ENCODE measurements around the gene NMU.
"Not testable (repeated sequence)": the region's sequence is repeated elsewhere in the genome, so short reads cannot be mapped to it uniquely, and the experiment has no call there.

Gene NMU, protein sequence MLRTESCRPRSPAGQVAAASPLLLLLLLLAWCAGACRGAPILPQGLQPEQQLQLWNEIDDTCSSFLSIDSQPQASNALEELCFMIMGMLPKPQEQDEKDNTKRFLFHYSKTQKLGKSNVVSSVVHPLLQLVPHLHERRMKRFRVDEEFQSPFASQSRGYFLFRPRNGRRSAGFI

DNA sequence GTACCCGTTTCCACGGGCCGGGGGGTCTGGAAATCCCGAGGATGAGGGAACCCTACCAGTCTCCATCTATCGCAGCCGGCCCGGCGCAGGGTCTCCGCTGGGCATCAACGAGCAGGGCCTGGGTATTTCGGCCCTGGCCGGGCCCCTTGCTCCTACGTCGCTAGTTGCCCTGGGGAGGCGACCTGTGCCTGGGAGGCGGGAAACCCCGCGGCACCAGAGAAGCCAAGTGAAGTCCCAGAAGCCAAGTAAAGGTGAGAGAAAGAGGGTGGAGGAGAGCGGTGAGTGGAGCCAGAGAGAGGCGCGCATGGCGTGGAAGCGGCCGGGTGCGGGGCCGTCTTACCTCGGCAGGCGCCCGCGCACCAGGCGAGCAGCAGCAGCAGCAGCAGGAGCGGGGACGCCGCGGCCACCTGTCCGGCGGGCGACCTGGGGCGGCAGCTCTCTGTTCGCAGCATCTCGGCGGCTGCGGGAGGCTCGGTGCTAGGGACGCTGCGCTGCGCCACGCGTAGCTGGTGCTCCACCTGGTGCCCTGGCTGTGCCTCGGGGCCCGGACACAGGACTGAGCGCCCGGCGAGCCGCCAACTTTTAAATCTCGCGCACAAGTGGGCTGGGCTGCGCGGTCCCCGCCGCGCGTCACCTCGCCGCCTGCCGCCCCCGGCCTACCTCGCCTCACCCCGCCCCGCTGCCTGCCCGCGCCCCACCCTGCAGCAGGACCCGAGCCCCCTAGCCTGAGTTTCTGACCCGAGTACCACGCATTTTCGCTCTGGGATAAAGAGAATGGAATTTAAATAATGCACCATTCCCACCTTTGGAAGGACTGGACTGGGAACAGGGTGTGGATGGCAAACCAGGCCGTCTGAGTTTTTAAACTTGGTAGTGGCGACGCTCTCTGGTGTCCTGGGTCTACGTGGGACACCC lies at the start of gene NMU:
NMU (minus strand) TSS at position 558 of the 915 bp plus-strand sequence; CDS start at position 452, 106 bp downstream.
- DNase-seq = peak; percentile 8

DNA sequence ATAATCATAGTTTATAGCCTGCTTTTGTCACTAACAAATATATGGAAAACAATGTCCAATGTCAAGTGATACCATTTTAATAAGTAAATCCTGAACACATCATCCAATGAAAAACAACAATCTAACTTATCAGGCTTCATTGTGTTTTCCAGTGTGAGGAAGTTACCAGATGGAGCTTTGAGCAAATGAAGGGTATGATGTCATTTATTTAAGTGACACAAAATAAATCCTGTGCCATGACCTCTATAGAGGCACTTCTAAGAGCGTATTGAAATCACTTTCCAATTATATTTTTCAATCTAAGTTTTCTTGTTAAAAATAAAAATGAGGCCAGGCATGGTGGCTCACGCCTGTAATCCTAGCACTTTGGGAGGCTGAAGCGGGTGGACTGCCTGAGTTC lies 48.2 kb upstream of the NMU start:
- no peak for DNase-seq

DNA sequence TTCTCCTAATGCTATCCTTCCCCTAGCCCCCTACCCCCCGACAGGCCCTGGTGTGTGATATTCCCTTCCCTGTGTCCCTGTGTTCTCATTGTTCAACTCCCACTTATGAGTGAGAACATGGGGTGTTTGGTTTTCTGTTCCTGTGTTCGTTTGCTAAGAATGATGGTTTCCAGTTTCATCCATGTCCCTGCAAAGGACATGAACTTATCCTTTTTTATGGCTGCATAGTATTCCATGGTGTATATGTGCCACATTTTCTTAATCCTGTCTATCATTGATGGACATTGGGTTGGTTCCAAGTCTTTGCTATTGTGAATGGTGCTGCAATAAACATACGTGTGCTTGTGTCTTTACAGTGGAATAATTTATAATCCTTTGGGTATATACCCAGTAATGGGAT lies 46.7 kb upstream of the NMU start:
- not testable (repeated sequence) for DNase-seq

DNA sequence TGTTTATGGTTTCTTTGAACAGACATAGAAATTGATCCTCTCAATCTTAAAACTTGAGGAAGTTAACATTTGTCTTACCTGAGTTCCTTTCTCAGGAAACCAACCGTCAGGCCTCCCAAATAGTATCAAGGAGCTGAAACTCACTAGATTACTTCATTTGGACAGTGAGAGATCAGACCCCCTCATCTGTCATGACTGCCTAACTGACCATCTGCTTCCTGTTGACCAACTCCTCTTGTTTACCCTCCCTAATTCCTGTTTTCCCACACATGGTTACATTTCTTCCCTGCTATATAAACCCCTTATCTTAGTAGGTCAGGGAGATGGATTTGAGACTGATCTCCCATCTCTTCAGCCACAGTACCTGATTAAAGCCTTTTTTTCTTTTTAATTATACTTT lies 46.2 kb upstream of the NMU start:
- no peak for DNase-seq

DNA sequence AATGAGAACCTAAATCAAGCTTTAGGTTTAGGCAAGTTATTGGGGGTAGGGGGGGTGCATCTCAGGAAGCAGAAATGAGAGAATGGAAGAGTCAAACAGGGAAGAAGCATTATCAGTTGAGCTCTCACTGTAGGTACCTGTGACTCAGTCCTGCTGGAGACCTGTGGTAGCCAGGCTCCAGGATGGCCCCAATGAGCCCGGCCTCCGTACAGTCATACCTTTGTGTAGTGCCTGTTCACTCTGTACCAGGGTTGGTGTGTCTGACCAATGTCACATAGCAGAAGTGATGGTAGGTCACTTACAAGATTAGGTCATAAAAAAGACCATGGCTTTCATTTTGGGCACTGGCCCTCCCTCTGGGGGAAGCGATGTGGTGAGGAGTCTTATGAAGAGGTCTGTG lies 45.3 kb upstream of the NMU start:
- DNase-seq = no peak

DNA sequence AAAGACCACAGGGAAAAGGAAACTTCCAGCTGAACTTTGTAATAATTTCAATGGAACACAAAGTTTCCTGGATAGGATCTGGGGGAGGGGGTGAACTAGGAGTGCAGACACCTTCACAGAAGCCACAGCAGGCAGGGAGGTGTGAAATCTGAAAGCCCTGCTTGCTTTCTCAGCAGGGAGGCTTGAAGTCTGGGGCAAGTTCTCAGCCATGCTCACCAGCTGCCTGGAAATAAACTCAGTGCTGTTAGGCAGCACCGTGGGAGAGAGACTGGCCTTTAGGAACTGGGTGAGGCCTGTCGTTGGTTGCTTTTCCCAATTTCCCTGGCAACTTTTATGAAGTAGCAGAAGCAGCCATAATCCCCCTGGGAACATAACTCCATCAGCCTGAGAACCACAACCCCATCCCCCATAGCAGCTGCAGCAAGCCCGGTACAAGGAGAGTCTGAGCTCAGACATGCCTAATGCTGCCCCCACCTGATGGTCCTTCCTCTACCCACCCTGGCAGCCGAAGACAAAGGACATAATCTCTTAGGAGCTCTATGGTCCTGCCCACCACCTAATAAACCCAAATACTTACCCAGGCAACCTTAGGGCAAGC lies 39.2 kb upstream of the NMU start:
- DNase-seq = no peak

DNA sequence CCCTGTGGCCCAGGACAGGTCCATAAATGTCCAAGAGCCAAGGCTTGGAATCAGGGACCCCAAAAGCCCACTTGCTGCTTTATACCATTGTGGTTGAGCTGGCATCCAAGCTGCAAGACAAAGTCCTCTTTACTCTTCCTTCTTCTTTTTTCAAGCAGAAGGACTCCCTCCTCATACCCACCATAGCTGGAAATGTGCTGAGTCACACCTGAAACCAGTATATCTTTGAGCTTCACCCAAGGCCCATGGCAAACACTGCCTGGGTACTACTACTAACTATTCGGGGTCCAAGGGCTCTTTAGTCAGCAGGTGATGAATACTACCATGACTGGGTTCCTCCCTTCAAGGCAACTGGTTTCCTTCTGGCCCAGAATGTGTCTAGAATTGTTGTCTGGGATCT lies 37.3 kb upstream of the NMU start:
- DNase-seq = no peak

DNA sequence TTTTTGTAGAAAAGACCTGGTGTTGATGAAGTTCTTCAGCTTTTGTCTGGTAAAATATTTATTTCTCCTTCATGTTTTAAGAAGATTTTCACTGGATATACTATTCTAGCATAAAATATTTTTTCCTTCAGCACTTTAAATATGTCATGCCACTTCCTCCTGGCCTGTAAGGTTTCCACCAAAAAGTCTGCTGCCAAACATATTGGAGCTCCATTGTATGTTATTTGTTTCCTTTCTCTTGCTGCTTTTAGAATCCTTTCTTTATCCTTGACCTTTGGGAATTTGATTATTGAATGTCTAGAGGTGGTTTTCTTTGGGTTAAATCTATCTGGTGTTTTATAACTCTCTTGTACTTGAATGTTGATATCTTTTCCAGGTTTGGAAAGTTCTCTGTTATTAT lies 35.6 kb upstream of the NMU start:
- DNase-seq = no peak

DNA sequence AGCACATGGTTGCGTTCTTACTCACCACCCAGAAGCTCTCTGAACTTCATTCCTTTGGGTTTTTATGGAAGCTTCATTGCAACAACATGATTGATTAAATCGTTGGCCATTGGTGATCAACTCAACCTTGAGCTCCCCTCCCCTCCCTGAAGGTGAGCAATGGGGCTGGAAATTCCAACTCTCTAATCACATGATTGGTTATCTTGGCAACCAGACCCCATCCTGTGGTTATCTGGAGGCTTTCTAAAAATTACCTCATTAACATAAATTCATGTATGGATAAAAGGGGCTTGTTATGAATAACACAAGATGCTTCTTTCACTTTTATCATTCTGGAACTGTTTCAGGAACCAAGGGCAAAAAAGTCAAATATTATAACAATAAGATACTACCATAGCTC lies 34.6 kb upstream of the NMU start:
- no peak for DNase-seq

DNA sequence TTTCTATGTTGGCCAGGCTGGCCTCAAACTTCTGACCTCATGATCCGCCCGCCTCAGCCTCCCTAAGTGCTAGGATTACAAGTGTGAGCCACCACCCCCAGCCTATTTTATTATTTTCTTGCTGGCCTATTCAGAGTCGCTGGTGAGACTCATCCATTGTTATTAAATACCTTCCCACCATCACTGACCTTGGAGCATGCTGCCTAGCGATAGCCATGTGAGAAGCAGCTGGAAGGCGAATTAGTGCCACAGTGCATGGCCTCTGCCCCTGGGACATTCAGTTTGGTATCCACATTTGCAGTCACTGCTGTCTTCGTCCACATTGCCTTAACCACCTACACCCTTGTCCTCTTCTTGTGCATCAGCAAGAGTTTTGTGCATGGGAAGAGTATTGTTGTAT lies 32.4 kb upstream of the NMU start:
- no peak for DNase-seq

DNA sequence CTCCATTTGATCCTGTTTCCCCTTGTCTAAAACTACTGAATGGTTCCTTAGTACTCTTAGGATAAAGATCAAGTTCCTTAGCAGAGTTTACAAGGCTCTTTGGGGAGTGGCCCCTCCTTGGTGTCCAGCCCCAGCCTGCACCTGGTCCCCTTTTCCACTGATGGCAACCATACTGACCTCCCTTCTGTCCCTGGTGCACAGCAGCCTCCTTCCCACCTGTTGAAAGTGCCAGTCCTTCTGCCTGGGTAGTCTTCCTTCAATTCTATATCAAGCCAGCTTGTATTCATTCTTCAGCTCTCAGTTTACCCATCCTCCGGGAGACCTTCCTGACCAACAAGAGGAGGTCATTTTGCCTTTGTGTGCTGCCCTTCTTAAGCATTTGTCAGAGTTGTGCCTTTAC lies 30.4 kb upstream of the NMU start:
- no peak for DNase-seq

DNA sequence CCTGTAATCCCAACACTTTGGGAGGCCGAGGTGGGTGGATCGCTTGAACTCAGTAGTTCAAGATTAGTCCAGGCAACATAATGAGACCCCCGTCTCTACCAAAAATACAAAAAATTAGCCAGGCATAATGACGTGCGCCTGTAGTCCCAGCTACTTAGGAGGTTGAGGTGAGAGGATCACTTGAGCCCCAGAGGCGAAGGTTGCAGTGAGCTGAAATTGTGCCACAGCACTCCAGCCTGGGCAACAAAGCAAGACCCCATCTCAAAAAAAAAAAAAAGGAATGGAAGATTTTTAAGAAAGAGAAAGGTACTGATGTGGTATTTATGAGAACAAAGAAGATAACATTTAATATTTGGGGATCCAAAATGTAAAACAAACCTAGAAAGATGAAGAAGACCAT lies 27.0 kb upstream of the NMU start:
- no peak for DNase-seq

DNA sequence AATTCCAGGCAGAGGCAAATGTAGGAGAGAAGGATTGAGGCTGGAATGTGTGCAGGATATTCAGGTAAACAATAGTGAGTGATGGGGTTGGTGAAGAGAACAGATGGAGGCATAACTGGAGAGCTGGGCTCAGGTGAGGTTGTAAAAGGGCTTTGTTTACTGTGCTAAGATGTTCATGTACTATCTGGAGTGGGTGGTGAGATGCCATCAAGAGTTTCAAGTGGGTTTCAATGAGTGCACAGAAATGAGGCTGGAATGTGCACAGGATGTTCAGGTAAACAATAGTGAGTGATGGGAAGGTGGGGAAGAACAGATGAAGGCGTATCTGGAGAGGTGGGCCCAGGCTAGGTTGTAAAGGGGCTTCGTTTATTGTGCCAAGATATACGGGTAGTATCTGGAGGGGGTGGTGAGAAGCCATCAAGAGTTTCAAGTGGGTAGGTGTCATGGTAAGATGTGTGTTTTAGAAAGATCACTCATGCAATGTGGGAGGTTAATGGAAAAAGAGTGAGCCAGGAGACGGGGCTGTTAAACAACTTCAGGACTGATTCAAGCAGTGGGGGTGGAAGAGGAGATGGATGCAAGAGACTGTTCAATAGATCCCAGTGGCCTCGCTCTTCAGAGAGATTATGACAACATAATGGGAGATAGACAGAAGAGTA lies 25.4 kb upstream of the NMU start:
- no peak for DNase-seq

DNA sequence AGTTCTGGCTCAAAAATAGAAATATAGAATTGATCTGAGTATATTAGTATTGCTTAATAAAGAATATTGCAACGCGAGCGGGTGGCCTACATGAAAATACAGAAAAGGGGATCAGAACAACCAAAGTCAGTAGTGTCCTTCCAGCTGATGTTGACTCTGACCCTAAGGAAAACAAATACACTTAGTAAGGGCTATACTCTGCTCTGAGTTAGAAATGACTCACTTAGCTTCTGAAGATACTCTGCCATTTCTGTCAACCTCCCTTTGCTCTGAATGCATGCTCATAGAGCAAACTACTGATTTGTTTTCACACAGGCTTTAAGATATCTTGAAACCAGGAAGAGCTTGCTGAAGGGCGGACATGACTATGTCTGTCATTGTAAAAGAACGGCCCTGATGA lies 22.6 kb upstream of the NMU start:
- DNase-seq = no peak

DNA sequence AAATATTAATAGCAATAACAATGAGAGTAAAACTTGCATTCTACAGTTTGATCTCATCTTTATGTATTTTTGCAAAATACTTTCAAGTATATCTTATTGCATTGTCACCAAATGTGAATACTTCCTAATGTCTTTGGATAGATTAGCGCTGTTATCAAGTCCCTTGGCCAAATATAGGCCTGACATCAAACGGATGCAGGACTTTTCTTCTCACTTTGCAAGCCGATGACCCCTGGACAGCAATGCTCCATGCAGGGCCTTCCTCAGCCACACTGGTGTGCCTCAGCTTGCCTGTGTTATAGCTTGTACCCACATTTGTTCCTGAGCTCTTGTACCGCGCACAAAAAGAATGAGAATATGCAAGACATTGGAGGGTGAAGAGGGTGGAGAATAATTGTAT lies 18.0 kb upstream of the NMU start:
- no peak for DNase-seq

DNA sequence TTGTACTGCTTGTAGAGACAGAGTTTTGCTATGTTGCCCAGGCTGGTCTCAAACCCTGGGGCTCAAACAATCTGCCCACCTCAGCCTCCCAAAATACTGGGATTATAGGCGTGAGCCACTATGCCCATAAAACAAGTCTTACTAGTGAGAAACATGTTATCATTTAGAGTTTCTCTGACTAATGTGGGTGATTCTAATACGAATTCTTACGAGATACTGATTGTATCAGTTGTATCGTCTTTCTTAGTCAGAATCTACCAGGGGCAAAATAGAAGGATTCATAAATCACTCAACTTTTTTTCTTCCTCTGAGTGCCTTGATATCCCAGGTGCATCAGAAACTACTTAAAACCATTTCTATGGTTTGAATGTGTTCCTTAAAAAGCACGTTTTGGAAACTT lies 14.4 kb upstream of the NMU start:
- no peak for DNase-seq

DNA sequence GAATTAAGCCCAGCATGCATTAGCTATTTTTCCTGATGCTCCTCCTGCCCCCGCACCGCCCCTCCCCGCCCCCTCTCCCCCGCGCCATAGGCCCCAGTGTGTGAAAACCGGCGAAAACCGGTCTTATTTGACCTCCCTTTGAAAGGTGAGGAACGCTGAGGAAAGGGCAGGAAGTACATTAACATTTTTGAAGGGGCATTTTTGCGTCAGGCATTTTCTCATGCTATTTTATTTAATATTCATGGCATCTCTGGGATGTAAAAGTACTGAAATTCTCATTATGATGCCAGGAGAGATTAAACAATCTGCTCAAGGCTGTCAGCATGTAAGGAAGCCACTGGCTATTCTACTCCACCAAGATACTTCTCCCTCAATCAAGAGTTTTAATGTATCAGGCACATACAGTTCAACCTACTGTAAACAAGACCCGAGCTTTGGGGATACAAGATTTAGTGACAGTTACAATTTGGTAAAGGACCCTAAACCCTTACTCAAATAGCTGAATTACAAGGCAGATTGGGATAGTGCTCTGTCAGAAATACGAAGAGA lies 1.2 kb upstream of the NMU start:
- no peak for DNase-seq

DNA sequence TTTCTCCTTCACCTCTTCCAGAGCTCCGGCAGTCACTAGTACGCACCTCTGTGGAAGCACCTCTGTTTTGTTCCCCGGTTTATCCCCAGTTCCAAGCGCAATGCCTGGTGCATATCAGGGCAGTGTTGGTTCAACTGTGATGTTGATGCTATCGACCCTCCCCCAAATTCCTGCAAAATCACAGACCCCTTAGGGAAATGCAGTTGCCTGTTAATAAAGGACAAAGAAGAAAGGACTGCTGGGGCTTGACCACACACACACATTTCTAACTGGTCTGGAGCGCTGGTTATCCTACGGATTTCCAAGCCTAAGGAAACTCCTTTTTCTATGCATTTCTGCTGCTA lies 530 bp upstream of the NMU start:
- no peak for DNase-seq

DNA sequence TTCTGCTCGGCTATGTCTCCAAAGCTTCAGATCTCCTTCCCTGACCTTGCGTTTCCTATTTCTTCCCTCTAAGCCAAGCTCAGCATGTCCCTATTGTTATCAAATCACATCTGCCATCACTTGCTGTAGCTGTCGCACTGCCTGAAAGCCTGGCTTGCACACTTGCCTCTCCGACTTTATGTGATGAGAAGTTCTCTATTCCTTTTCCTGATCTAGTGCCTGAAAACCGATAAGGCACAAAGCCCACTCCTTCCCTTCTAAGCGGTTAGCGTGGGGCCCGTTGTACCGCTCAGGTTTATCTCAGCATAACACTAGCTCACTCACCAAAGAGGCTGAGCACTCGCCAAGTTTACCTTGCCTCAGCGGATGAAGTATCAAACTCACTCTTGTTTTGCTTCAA lies 816 bp downstream of the NMU start:
- no peak for DNase-seq

DNA sequence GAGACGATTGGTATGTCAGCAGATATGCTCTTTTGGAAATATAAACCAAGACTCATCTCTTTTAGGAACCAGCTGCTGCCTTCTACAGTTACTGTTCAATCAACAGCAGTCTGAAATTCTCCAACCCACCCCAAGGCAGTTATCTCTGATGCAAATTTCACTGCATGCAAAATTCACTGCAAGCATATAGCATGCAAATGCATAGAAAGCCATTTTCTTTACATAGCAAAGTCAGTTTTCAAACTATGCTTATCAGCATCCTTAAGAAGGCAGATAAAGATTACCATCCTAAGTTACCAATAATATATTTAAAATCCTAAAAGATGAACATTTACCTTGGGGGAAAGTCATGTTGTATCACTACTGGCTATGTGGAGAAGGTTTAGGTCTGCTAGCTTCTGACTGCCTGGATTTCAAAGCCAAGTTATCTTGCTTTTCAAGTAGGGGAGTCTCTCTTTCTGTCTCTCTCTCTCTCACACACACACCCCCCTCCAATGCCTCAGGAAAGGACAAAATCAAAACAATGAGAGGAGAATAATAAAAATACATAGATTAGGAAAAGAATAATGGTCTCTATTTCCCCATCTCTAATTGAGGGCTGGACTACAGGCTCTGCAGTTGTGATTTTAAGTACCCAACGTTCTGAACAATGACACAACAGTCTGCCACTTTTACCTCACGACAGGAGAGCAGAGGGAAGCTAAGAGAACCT lies 1.5 kb downstream of the NMU start:
- no peak for DNase-seq

DNA sequence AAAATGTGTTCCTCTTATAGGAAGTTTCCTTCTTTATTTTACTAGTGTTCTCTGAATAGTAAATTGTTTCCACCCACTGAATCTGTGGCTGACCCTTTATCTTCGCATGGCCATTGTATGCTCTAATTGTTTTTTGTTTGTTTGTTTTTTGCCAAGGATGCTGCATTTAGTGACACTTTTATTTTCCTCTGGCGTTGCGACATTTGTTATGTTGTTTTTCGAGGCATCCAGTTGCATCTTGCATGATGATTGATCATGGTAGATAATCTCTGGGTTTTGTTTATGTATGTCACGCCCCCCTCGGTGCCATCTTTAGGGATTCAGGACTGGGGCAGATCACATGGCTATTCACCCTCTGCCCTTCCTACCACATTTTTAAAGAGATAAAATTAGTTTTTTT lies 2.2 kb downstream of the NMU start:
- no peak for DNase-seq

DNA sequence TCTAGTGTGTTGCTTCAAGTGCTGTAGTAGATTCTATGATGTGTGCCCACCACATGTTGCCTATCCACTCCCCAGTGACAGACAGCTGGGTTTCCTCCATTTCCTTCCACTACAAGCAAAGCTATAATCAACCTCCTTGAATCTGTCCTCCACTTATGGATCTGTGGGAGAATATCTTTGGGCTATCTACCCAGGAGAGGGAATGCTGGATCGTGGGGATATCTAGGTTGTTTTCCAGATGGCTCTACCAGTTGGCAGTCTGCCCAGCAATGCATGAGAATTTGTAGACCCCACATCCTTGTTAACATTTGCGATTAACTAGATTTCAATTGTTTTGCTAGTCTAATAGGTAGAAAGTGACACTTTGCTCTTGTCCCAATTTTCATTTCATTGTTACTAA lies 10.3 kb downstream of the NMU start:
- DNase-seq = no peak

DNA sequence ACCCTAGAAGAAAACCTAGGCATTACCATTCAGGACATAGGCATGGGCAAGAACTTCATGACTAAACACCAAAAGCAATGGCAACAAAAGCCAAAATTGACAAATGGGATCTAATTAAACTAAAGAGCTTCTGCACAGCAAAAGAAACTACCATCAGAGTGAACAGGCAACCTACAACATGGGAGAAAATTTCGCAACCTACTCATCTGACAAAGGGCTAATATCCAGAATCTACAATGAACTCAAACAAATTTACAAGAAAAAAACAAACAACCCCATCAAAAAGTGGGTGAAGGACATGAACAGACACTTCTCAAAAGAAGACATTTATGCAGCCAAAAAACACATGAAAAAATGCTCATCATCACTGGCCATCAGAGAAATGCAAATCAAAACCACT lies 12.0 kb downstream of the NMU start:
- DNase-seq = not testable (repeated sequence)
